GM19328 (cell line): Measurements from ENCODE around the gene UCK2.
A peak's percentile ranks its signal among the peaks of the same experiment; 100 is the strongest.

Experiments used
- ATAC-seq: cut with Tn5 transposase; IDR thresholded peaks from one replicate; pipeline ENCODE4 v1.9.1; 2021; ENCODE audit warnings: mild to moderate bottlenecking, moderate library complexity; ENCODE audit not compliant: unreplicated experiment

The UCK2 gene

DNA sequence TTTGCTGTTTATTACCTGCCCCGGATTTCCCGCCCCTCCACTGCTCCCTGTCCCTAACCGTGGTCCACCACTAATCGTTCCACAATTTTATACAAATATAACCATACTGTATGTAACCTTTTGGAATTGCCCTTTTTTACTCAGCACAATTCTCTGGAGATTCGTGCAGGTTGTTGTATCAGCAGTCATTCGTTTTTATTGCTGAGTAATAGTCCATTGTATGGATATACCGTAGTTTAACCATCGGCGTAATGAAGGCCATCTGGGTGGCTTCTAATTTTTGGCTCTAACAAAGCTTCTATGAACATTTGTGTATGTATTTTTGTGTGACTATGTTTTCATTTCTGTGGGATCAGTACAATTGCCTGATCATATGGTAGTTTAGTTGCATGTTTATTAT lies 50.0 kb downstream of the UCK2 start:
- no peak for ATAC-seq

DNA sequence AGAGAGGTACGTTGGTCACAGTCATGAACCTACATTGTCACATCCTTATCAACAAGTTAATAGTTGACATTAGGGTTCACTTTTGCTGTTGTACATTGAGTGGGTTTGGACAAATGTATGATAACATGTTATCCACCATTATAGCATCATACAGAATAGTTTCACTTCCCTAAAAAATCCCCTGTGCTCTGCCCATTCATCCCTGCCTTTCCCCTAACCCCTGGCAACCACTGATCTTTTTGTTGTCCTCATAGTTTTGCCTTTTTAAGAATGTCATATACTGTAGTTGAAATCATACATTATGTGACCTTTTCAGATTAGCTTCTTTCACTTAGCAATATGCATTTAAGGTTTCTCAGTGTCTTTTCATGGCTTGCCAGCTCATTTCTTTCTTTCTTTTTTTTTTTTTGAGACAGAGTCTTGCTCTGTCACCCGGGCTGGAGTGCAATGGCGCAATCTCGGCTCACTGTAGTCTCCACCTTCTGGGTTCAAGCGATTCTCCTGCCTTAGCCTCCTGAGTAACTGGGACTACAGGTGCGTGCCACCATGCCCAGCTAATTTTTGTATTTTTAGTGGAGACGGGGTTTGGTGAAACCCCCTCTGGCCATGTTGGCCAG lies 50.6 kb downstream of the UCK2 start:
- peak; percentile 45 for ATAC-seq

DNA sequence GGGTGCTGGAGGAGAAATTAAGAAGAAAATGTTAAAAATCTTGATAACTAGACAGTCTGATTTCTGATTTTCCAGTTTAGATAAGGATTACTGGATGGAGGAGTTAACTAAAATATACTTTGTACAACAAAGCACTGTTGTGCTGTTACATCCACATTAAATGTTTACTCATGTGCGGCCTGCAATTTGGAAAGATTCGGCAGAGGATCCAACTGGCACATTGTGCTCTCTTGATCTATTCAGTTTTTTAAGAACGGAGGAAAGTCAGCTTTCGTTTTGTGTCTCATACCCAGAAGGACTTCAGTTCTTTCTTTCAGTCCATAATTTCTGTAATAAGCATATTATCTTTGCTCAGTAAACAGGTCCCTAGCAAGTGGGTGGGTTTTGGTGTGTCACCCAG lies 52.5 kb downstream of the UCK2 start:
- no peak for ATAC-seq

DNA sequence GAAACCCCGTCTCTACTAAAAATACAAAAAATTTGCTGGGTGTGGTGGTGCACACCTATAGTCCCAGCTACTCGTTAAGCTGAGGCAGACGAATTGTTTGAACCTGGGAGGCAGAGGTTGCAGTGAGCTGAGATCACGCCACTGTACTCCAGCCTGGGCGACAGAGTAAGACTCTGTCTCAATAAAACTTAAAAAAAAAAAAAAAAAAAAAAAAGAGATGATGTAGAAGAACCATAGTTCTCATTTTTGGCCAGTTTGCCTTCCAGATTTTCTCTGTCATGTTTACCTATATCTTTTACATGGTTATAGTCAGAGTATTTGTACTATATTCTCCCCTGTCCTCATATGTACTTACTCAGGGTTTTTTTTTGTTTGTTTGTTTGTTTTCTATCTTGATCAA lies 53.6 kb downstream of the UCK2 start:
- ATAC-seq, result no peak

DNA sequence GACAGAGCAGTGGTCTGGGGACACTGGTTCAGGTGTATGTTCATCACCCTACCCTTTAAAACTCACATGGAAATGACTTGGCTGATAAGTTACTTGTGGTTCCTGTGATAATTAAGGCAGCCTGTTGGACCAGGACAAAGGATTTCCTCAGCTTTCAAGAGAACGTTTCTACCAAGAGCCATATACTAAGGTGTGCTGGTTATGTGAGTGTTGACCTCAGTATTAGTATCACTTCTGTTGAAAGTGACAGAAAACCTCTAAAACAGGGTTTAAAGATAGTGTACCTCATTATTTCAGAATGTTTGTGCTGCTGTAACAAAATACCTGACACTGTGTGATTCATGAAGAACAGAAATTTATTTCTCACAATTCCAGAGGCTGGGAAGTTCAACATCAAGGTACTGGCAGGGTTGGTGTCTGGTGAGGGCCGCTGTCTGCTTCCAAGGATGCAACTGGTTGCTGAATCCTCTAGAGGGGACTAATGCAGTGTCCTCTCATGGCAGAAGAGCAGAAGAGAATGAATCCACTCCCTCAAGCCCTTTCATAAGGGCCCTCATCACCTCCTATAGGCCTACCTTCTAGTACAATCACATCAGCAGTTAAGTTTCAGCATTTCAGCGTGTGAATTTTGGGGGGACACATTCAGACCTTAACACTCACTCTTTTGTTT lies 54.9 kb downstream of the UCK2 start:
- ATAC-seq, result no peak

DNA sequence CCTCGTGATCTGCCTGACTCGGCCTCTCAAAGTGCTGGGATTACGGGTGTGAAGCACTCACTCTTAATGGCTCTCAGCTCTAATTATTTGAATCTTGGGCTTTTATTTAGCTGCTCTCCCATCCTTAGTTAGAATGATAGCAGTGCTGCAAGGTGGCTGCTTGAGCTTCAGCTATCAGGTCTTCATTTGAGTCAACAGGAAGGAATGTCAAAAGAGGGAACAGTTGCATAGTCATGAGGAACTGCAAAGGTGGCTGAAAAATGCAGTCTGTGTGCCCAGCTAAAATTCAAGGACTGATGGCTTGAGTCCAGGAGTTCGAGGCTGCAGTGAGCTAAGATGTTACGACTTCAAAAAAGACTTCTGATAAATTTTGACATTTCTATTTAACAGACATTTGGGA lies 55.6 kb downstream of the UCK2 start:
- ATAC-seq, result no peak

DNA sequence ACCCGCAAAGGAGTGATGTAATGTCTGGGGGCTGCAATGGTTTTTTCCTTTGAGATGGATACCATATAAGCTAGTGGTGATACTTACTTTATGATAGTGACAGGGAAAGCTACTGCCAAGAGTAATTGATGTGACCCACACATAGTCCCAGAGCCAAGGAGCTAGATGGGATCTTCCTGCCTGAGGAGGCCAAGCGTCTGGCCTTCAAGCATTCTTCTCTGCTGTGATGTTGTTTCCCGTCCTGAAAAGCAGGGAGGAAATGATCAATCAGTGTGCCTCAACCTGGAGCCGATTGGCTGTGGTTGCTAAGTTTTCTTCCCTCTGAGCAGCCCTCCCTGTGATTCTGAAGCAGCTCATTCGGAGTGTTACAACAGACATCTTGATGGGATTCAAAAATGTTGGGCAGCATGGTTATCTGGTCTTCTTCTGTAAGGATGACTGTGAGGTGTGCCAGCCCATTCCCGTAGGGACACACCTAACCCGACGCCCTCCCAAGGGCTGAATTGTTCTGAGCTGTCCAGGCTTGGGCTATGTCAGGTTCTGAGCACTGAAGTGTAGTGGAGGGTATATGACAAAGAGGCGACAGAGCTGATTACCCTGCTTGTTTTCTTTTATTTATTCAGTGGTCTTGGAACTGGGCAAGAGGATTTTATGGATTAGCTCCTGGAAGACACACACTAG lies 56.7 kb downstream of the UCK2 start:
- no peak for ATAC-seq

DNA sequence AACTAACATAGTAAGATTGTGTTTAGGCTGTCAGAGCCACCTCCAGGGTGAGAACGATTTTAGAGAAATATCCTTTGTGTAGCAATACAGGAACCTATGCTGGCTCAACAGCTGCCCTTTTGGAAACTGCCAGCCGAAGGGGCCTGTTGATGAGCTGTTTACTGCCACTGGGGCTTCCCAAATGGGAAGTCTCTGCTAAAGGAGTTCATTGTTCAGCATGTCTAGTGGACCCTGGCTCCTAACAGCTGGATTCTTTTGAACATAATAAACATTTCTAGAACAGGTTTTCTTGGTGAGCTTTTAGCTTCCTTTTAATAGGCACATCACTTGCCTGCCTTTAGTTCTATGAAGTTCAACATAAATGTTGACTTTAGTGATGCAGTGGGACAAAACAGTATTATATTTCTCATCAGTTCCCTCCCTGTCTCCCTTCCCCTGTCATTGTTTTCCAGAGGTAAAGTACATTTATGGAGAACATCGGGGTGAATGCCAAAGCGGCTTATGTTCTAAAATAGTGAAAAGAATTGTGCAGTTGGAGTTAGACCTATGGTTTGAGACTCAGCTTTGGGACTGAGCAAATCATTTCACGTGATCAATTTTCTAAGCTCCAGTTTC lies 57.4 kb downstream of the UCK2 start:
- no peak for ATAC-seq

DNA sequence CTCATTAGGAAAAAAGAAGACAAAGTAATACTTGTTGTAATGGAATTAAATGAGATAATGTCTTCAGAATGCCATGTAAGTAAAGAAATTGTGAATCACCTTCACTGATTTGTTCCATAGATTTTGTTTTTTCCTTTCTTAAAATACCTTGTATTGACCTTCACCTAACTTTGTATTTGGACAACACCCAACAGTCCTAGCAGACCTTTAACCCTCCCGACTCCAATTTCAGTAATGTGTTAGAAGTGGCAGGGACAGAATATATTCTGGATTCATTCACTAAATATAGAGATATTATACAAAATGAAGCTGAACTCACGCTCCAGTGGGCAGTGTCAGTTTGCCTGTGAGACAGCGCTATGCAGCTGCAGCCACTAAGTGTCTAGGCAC lies 57.9 kb downstream of the UCK2 start:
- no peak for ATAC-seq

DNA sequence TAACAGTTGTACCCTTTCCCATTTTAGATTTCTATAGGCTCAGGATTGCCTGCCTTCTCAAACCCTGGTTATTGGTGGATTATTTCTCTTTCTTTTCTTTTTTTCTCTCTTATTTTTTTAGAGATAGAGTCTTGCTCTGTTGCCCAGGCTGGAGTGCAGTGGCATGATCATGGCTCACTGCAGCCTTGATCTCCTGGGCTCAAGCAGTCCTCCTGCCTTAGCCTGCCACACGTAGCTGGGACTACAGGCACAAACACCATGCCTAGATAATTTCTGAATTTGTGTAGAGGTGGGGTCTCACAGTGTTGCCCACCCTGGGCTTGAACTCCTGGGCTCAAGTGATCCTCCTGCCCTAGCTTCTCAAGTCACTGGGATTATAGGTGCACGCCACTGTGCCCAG lies 58.8 kb downstream of the UCK2 start:
- ATAC-seq, result no peak

DNA sequence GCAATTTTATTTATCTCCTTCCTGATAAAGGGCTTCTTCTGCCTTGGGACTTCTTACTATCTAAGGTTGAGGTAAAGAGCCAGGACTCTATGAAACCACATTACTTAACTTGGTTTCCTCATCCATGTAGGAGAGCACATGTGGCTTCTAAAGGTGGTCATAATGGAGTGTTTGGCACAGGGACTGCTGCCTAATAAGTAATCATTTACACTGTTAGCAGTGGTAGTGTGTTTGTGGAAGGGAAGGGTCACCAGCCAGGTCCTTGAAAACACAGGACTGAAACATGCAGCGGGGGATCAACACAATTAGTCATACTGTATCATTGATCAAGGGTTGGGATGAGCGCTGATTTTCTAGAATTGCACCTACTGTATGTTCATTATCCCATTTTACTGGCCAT lies 59.6 kb downstream of the UCK2 start:
- no peak for ATAC-seq

DNA sequence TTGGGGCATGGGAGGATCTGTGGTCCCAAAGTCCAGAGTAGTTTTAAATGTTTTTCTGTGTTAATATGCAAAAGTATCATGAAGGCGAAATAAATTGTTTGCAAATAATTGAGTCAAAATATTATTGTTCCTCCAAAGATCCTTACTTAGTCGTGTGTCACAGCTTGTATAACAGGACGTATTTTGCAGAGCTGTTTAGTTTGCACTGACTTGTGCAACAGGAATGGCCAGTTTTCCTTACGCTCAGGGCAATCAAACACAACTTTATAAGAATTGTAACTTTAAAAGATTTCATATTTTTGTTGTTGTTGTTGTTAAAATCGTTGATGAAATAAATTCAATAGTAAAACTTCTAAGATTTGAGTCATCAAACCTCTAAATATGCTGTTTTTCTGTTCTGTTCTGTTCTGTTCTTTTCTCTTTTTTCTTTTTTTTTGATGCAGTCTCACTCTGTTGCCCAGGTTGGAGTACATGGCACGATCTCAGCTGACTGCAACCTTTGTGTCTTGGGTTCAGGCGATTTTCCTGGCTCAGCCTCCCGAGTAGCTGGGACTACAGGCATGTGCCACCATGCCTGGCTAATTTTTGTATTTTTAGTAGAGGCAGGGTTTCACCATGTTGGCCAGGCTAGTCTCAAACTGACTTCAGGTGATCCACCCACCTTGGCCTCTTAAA lies 60.6 kb downstream of the UCK2 start:
- ATAC-seq, result no peak

DNA sequence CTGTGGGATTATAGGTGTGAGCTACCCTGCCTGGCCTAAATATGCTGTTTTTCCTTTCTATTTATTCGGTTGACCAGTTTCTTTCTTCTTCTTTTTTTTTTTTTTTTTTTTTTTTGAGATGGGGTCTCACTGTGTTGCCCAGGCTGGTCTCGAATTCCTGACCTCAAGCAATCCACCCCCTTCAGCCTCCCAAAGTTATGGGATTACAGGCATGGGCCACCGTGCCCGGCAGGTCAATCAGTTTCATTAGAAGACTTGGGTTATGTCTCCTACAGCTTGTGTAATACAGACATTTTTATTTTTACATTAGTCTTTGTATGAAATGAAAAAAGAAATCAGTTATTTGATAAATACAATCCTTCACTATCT lies 61.1 kb downstream of the UCK2 start:
- ATAC-seq, result no peak

DNA sequence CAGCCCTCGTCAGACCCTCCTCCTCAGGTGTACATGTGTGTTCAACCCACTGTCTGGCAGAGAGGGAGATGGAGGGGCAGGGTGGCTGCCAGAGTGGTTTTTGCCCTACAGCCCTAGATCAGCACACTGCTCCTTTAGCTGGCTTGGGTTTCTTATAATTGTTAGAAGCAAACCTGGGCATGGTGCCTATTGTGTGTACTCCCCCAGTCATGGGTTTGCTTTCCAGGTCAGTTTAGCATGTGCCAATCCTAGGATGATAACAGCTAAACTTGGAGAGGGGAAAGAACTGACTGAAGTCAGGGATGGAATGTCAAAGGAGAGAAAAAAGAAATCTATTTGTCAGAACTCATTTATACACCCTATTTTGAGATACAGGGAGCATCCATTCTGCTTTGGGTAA lies 63.3 kb downstream of the UCK2 start:
- ATAC-seq, result no peak

DNA sequence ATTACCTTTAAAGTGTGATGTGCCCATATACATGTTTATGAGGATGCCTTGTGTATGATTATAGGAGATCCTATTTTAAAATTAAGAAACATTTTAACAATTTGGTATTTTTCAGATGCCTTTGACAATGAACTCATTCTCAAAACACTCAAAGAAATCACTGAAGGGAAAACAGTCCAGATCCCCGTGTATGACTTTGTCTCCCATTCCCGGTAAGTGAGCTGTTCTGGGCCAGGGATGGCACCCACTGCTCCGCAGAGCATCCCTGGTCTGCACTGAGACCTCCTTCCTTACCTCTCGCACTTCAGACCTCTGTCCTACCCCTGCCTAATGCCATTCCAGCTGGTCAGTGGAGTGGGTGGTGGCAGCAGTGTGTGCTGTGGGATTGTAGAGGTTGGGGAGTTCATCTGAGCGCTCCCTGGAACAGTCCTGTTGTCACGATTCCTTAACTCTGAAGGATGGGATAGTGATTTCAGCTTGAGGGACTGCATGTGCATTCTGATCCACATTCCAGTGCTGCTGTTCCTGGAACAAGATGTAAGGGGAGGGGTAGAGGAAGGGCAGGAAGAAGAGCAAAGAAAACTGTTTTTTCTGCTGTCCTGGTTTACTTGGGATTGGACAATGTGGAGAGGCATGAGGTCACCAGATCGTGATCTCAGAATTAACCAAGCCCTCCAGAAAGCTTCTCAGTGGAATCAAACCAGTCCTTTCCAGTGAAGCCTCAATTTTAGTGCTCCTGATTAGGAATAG lies 63.9 kb downstream of the UCK2 start:
- ATAC-seq, result no peak

DNA sequence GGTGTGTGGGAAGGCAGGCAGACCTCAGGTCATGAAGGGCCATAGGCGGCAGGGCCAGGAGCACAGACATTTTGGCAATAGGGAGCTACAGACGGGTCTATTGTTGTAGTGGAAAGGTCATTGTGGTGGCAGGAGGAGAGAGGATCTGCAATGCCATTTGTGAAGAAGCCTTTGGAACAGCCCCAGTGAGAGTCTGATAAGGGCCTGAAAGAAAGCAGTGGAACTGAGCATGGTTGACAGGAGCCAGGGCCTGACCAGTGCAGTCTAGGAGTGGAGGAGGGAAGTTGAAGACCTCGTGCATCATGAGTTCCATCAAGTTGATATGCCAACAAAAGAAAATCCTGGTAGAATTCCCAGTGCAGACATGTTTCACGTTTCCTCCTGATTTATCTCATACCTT lies 65.5 kb downstream of the UCK2 start:
- ATAC-seq, result no peak

DNA sequence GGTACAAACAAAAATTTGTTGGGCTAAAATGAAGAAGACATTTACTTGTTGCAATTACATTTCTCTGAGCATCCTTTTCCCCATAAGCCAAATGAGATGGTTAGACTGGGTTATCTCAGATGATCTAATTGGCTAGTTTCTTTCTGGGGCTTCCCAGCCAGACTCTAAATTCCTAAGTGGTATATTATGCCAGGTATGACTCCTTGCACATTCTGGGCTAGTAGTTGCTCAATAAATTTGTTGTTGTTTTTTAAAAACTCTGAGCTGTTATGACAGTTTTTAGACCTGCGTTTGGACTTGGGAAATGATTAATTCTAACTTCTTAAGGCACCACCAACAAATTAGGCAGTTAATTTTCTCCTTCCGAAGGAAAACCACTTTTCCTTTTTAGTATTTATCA lies 66.1 kb downstream of the UCK2 start:
- ATAC-seq, result no peak

DNA sequence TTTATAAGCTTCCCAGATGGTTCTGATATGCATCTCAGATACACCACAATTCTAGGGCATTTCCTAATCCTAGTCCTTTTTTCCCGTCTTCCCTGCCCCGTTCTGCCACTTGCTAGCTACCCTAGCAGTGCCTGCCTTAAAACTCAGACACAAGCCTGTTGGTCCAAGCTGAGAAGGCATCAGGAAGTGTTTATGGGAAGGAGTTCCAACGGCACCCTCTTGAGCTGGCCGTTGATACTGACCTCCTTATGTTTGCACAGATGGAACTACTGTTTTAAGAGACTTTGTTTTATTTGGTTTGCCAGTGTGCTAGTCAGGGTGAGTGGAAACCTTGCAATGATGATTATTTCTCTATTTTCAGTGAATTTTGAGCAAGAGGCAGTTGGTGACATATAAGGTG lies 67.2 kb downstream of the UCK2 start:
- no peak for ATAC-seq

DNA sequence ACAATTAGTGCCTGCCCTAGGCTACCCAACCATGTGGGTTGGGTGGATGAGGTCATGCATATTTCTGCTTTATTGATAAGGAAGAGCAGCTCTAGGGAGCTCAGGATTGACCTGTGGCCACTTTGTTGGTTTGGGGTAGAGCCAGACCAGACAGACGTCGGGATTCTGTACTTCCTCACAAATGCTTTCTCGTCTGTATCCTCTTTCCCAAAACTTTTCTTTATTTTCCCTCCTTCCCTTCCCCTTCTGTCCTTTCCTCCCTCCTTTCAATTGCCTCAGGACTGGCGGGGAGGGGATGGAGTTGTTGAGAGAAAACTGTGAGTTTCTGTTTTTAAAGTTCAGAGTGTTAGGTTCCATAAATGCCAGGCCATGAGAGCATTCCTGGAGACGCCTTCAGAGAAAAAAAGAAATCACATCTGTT lies 68.0 kb downstream of the UCK2 start:
- ATAC-seq, result no peak

DNA sequence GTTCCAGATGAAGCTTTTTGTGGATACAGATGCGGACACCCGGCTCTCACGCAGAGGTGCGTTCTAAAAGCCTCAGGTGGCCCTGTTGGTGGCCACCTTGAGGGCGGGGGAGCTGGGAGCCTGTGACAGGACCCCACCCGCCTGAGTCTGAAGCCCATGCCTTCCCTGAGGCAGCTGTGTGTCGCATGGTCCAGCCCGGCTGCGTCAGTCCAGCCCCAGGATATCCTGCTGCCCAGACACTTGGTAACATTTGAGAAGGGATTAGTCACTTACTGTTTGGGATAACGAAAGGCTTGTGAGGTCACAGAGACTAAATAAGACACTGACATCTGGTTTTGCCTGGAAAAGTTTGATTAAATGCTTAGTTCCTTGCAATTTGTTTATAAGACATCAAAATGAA lies 68.9 kb downstream of the UCK2 start:
- ATAC-seq, result no peak
